Measurements from ENCODE around the gene THSD4. TPM values are rescaled to one million over a fixed set of nuclear protein-coding genes. Genes with fewer than 3 reads are reported as not detected.

THSD4 gene
- total RNA-seq, 1 donor: 50.9 TPM

GRCh38 chr15:71575474-71576045, 460.3 kb downstream of the THSD4 start:
- DNase-seq (ENCODE audit: low read depth): peak; percentile 43
- TF ChIP-seq CTCF (IDR thresholded peaks at IDR 0.05; ENCODE audit: insufficient read depth, low read length): peak; percentile 68
- H3K4me3 ChIP-seq (ENCODE audit: low read depth, low read length): no peak overlapping the region

- H3K4me3 ChIP-seq (ENCODE audit: low read depth, low read length): no peak overlapping the region
- TF ChIP-seq CTCF (IDR thresholded peaks at IDR 0.05; ENCODE audit: insufficient read depth, low read length): no peak
- DNase-seq (ENCODE audit: low read depth): peak; percentile 14
Measured at GRCh38 chr15:71577071-71577470, 461.8 kb downstream of the THSD4 start.

- TF ChIP-seq CTCF (IDR thresholded peaks at IDR 0.05; ENCODE audit: insufficient read depth, low read length): no peak
- no peak overlapping the region for H3K4me3 ChIP-seq (ENCODE audit: low read depth, low read length)
- DNase-seq (ENCODE audit: low read depth): peak; percentile 19
Measured at GRCh38 chr15:71581398-71581930, 466.2 kb downstream of the THSD4 start.

GRCh38 chr15:71585159-71585558, 469.9 kb downstream of the THSD4 start:
- no peak for TF ChIP-seq CTCF (IDR thresholded peaks at IDR 0.05; ENCODE audit: insufficient read depth, low read length)
- DNase-seq (ENCODE audit: low read depth): no peak
- H3K4me3 ChIP-seq (ENCODE audit: low read depth, low read length): no peak overlapping the region

GRCh38 chr15:71586463-71586862, 471.2 kb downstream of the THSD4 start:
- no peak overlapping the region for H3K4me3 ChIP-seq (ENCODE audit: low read depth, low read length)
- TF ChIP-seq CTCF (IDR thresholded peaks at IDR 0.05; ENCODE audit: insufficient read depth, low read length): no peak
- no peak for DNase-seq (ENCODE audit: low read depth)

- no peak for TF ChIP-seq CTCF (IDR thresholded peaks at IDR 0.05; ENCODE audit: insufficient read depth, low read length)
- H3K4me3 ChIP-seq (ENCODE audit: low read depth, low read length): no peak overlapping the region
- DNase-seq (ENCODE audit: low read depth): peak; percentile 56
Measured at GRCh38 chr15:71588746-71589145, 473.5 kb downstream of the THSD4 start.

- H3K4me3 ChIP-seq (ENCODE audit: low read depth, low read length): no peak overlapping the region
- no peak for DNase-seq (ENCODE audit: low read depth)
- peak; percentile 26 for TF ChIP-seq CTCF (IDR thresholded peaks at IDR 0.05; ENCODE audit: insufficient read depth, low read length)
Measured at GRCh38 chr15:71591057-71591456, 475.8 kb downstream of the THSD4 start.

Measured in fibroblast of the aortic adventitia (primary cell).